Camera-type eye (tissue), 1 donor: ENCODE measurements around the gene NRIP3. TPM values are rescaled to one million over a fixed set of nuclear protein-coding genes. Genes with fewer than 3 reads are reported as not detected.

Experiments used
- total RNA-seq: library from RNA; depleted of rRNA; stranded (reverse); fragments of >200 nt; gene quantifications from one replicate; pipeline ENCODE4 v1.2.3, GENCODE V29; 2014

NRIP3 gene
- total RNA-seq, result 8.1 TPM

GRCh38 chr11:9003573-9004182 lies at the start of gene NRIP3:
TSS of gene NRIP3 (minus strand) at chr11:9004001. CDS start at chr11:9003935, 66 bp downstream.

GRCh38 chr11:8964324-8965320 lies 39.2 kb downstream of the NRIP3 start, which contains the start of gene TMEM9B:
TSS of gene TMEM9B (minus strand) at chr11:8964442. CDS start at chr11:8964313, 129 bp downstream.

GRCh38 chr11:8942518-8943066 lies 61.2 kb downstream of the NRIP3 start, which contains the start of gene ASCL3:
TSS of gene ASCL3 (minus strand) at chr11:8943016. CDS start at chr11:8938161, 4,855 bp downstream.

GRCh38 chr11:8932564-8933180 lies 71.1 kb downstream of the NRIP3 start, which contains the start of gene C11orf16:
TSS of gene C11orf16 (minus strand) at chr11:8932947. CDS start at chr11:8932308, 639 bp downstream.

Other genes with a start within 250 kb of the NRIP3 start
- gene AKIP1, start 92.8 kb downstream of the NRIP3 start, total RNA-seq, result 32.1 TPM
- not detected for gene C11orf16, start 71.1 kb downstream of the NRIP3 start, total RNA-seq
- gene ASCL3, start 61.0 kb downstream of the NRIP3 start, total RNA-seq, result not detected
- 46.2 TPM for gene TMEM9B, start 39.6 kb downstream of the NRIP3 start, total RNA-seq
- gene SCUBE2, start 87.6 kb upstream of the NRIP3 start, total RNA-seq, result 13.2 TPM